WERI-Rb-1 (cell line): ENCODE measurements around the gene KDM4D.

Source experiments
- DNase-seq: peaks from one replicate; pipeline ENCODE4 v3.0.0-alpha.2; 2020
- H3K27ac ChIP-seq: fragments of 250-450 bp; sonication (Bioruptor Pico); 2 replicates; pipeline ENCODE4 v1.5.1; 2020; ENCODE audit warnings: mild to moderate bottlenecking, moderate library complexity
- H3K27me3 ChIP-seq: fragments of 250-450 bp; sonication (Bioruptor Pico); 2 replicates; pipeline ENCODE4 v1.5.1; 2021; ENCODE audit warnings: mild to moderate bottlenecking, low read depth, moderate library complexity; ENCODE audit not compliant: insufficient read depth, severe bottlenecking
- H3K36me3 ChIP-seq: fragments of 250-450 bp; sonication (Bioruptor Pico); 2 replicates; pipeline ENCODE4 v1.5.1; 2020; ENCODE audit warnings: mild to moderate bottlenecking, moderate library complexity
- H3K4me3 ChIP-seq: 2 replicates; pipeline ENCODE4 v1.5.1; 2011; ENCODE audit warnings: low read depth, mild to moderate bottlenecking, control low read depth, low read length
- H3K9me3 ChIP-seq: fragments of 250-450 bp; sonication (Bioruptor Pico); 2 replicates; pipeline ENCODE4 v1.5.1; 2021; ENCODE audit warnings: mild to moderate bottlenecking, moderate library complexity; ENCODE audit not compliant: severe bottlenecking
- CTCF ChIP-seq: IDR thresholded peaks from 2 replicates; pipeline ENCODE4 v1.5.1; 2011; ENCODE audit warnings: low read depth, mild to moderate bottlenecking, control low read depth, inconsistent platforms, low read length

KDM4D gene

GRCh38 chr11:94961255-94961654 lies 12.3 kb upstream of the KDM4D start:
- no peaks in the 10 kb centered on the region for H3K27me3 ChIP-seq
- TF ChIP-seq CTCF: no peak
- no peaks in the 10 kb centered on the region for H3K9me3 ChIP-seq
- H3K4me3 ChIP-seq: no peak overlapping the region
- peaks cover 51% of the 10 kb centered on the region for H3K36me3 ChIP-seq
- H3K27ac ChIP-seq: peak overlapping the region; percentile 73
- DNase-seq: no peak

GRCh38 chr11:94964934-94965333 lies 8.6 kb upstream of the KDM4D start:
- H3K27ac ChIP-seq: no peak overlapping the region
- H3K36me3 ChIP-seq: peaks cover 78% of the 10 kb centered on the region
- H3K9me3 ChIP-seq: no peaks in the 10 kb centered on the region
- H3K4me3 ChIP-seq: no peak overlapping the region
- DNase-seq: no peak
- no peaks in the 10 kb centered on the region for H3K27me3 ChIP-seq
- no peak for TF ChIP-seq CTCF

- Histone ChIP-seq H3K27me3 (no peaks in the 10 kb centered on the region), H3K9me3 (no peaks in the 10 kb centered on the region), H3K27ac (no peak overlapping the region), H3K36me3 (peaks cover 81% of the 10 kb centered on the region), H3K4me3 (no peak overlapping the region)
- DNase-seq: no peak
- 0 out of 2 replicates have a peak, but pooled peaks have one; percentile 7 for TF ChIP-seq CTCF
Observed at GRCh38 chr11:94968334-94968958, 5.1 kb upstream of the KDM4D start.

- Histone ChIP-seq H3K9me3 (no peaks in the 10 kb centered on the region), H3K36me3 (peaks cover 45% of the 10 kb centered on the region), H3K27ac (peak overlapping the region; percentile 85), H3K4me3 (peak overlapping the region; percentile 74), H3K27me3 (no peaks in the 10 kb centered on the region)
- no peak for TF ChIP-seq CTCF
- no peak for DNase-seq
Observed at GRCh38 chr11:94972700-94973098, 810 bp upstream of the KDM4D start.

GRCh38 chr11:94974178-94974577 lies 669 bp downstream of the KDM4D start:
- peaks cover 30% of the 10 kb centered on the region for H3K36me3 ChIP-seq
- TF ChIP-seq CTCF: no peak
- no peak for DNase-seq
- no peak overlapping the region; the same call in 1 of the 2 replicates for H3K27ac ChIP-seq
- H3K27me3 ChIP-seq: no peaks in the 10 kb centered on the region
- peak overlapping the region; percentile 74 for H3K4me3 ChIP-seq
- H3K9me3 ChIP-seq: no peaks in the 10 kb centered on the region

GRCh38 chr11:94975599-94975998 lies 2.1 kb downstream of the KDM4D start:
- Histone ChIP-seq H3K27ac (no peak overlapping the region), H3K36me3 (peaks cover 16% of the 10 kb centered on the region), H3K4me3 (no peak overlapping the region), H3K27me3 (no peaks in the 10 kb centered on the region), H3K9me3 (no peaks in the 10 kb centered on the region)
- no peak for DNase-seq
- no peak for TF ChIP-seq CTCF
